TTC549 (cell line): ENCODE data around the gene AP2A2.

Experiments used
- FAIRE-seq: peaks from 2 replicates; lab custom pipeline; 2012; peaks lifted over from hg19 to GRCh38; lab: Jason Lieb, UNC

The AP2A2 gene

GRCh38 chr11:925496-926301 is at the start of gene AP2A2:
AP2A2 (plus strand) TSS chr11:925870; CDS start chr11:926022, 152 bp downstream.
- FAIRE-seq: no peak

DNA sequence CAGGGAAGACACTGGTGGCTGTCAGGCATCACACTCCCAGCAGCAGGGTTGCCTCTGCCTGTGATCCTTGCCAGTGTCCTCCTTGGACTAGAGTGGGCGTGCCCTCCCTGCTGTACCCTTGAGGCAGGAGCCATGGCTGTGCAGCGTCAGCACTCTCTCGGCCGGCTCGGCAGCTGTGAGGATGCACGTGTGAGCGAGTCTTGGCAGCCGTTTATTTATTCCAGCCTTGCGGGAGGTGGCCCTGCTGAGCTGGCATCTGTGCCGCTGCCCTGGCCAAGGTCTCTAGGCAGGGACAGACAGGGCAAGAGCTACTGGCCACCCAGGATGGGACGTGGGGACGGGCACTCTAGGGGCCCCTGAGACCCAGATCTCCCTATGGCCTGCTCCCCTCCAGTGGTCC is 49.1 kb upstream of the AP2A2 start:
- no peak for FAIRE-seq

DNA sequence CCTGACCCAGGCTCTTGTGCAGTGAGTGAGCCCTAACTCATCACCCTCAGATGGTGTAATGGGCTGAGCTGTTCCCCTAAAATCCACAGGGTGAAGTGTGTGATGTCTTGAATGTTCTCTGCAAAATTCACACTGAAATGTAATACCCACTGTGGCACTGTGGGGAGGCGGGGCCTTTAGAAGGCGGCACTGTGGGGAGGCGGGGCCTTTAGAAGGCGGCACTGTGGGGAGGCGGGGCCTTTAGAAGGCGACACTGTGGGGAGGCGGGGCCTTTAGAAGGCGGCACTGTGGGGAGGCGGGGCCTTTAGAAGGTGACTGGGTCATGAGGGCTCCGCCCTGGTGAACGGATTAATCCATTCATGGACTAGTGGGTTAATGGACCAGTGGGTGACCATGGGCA is 48.1 kb upstream of the AP2A2 start:
- FAIRE-seq: no peak

DNA sequence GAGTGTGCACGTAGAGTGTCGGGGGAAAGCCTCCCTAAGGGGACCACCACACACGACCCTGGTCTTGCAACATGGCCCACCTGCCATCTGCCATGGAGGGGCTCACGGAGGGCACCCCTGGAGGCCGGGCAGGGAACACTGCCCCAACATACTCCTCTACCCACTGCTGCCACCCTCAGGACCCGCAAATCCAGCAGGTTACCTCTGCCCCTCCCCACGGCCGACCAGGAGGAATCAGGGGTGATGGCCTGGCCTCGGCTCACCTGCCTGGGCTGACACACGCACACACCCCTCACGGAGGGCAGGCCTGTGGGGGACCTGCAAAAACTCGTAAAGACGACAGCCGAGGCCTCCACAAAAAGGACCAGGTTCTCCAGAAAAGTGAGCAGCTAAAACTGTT is 45.2 kb upstream of the AP2A2 start:
- FAIRE-seq: no peak

- no peak for FAIRE-seq
Measured at GRCh38 chr11:882596-882995, 43.1 kb upstream of the AP2A2 start.

- no peak for FAIRE-seq
Measured at GRCh38 chr11:883527-883926, 42.1 kb upstream of the AP2A2 start.

GRCh38 chr11:884578-885070 is 41.0 kb upstream of the AP2A2 start:
- FAIRE-seq: no peak

DNA sequence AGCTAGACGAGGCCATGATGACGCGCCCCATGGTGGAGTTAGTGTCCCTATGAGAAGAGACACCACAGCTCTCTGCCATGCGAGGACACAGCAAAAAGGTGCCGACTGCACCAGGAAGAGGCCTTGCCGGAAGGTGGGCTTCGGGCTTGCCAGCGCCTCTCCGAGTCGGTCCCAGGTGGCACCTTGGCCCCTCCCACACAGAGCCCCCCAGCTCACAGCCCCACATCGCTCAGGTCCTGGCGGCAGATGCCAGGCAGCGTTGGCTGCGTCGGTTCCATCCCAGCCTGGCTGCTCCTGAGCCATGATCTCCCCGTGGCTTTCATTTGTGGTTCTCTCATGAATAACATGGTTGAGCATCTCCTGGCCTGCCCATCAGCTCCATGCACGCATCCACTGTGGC is 39.1 kb upstream of the AP2A2 start:
- FAIRE-seq: no peak

GRCh38 chr11:887589-887988 is 38.1 kb upstream of the AP2A2 start:
- FAIRE-seq: no peak

DNA sequence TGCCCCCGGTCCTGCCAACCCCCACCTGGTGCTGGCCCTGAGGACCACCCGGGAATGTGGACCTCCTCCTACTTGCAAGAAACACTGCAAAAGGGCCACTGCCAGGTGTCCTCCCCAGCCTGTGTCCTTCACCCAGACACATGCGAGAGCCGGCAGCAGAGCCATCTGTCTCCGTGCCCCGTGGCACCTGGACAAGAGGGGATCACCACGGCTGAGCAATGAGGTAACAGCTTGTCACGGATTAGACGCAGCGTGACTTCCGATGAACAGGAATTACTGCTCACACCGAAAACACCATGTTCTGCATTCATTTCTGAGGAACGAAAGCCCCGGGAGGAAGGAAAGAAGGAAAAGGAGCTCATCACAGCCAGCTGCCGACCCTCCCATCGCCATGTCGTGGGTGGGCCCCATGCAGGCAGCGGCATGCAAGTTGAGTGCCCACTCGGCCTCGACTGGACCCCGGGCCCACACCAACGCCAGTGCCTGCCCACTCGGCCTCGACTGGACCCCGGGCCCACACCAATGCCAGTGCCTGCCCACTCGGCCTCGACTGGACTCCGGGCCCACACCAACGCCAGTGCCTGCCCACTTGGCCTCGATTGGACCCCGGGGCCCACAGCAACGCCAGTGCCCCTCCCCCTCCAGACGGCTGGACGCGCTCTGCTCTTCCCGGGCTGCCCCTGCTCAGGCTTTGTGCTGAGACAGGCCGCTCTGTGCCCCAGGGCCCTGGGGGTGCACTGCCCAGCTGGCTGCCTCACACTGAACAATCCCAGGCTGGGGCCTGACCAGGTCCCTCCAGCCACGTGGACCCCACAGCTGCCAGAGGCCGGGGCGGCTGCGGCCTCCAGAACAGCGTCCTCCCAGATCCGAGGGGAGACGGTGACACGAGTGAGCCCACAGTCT is 37.1 kb upstream of the AP2A2 start:
- no peak for FAIRE-seq

- no peak for FAIRE-seq
Measured at GRCh38 chr11:889257-889656, 36.4 kb upstream of the AP2A2 start.

DNA sequence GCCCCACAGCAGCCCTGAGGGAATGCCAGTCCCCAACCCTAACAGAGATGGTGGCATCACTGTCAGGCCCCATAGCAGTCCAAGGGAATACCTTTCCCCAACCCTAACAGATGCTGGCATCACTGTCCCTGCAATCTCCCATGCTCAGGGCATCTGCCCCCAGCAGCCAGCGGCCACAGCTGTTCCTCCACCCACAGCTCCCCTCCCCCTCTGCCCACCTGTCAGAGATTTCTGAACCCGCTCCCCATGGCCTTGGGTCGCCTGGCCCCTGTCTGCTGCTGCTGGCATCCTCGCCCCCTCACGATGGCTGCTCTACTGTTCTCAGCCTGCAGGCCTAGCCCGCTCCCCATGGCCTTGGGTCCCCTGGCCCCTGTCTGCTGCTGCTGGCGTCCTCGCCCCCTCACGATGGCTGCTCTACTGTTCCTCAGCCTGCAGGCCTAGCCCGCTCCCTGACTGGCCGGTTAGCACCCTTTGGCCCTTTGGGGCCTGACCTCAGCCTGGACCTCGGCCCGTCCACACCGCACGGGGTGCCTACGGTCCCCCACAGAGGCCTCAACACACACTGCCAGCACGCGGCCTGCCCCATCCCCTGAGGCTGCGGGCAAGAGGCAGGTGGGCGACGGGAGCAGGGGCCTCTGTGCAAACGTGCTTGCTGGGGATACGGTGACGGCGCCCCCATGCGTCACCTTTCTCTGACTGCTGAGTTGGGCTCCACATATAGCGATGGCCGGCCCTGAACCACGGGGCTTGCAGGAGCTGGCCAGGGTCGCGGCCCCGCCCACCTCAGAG is 35.8 kb upstream of the AP2A2 start:
- no peak for FAIRE-seq

DNA sequence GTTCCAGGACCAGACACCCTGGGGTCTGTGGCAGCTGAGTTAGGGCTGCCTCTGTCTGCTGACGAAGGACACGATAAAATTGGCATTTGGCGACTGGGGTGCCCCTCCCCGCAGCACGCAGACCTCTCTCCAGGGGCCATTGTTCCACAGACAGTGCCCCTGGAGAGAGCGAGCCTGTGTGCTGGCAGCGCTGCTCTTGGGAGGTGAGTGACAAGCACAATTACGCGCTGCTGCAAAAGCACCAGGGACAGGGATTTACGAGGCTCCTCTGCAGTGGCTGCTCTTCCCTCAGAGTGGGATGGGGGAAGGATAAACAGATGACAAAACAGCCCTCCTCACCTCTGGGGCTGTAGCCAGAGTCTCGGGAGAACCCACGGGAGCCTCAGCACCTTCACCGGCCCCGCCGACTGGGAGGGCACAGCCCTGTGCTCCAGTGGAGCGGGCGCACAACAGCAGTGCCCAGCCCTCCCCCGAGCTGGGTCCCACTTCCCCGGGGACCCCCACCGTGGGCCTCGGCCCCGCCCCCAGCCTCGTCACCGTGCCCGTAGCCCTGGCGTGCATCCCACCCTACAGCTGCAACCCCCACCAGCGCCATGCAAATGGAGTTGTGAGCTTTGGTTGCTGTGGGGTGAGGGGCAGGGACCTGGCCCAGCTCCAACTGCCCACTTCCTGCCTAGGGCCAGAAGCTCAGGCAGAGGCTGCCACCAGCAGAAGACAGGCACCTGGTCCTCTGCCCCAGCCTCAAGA is 34.7 kb upstream of the AP2A2 start:
- FAIRE-seq: no peak

DNA sequence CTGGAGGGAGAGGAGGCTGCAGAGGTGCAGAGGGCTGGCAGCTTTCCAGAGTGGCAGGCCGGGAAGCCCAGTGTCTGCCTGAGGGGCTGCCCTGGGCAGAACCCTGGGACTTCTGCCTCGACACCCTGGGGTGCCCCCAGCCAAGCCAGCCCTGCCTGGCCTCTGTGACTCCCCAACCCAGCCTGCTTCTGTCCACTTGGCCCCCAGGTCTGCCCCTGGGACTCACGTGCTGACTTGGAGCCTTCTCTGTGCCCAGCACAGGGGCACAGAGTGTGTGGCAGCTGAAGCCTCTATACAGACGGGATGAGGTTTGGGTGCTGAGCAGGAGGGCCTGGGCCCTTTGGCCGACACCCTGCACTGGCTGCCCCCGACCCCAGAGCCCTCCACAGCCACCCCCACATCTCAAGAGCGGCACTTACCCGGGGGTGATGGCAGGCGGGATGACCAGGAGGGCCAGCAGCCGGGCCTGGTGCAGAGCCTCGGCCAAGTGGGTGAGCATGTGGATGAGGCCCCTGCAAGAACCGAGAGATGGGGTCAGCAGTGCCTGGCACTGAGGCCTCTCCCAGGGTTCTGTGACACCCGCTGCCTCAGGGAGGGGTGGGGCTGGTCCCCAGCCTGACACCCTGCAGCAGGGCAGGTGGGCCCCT is 32.5 kb upstream of the AP2A2 start:
- FAIRE-seq: no peak

DNA sequence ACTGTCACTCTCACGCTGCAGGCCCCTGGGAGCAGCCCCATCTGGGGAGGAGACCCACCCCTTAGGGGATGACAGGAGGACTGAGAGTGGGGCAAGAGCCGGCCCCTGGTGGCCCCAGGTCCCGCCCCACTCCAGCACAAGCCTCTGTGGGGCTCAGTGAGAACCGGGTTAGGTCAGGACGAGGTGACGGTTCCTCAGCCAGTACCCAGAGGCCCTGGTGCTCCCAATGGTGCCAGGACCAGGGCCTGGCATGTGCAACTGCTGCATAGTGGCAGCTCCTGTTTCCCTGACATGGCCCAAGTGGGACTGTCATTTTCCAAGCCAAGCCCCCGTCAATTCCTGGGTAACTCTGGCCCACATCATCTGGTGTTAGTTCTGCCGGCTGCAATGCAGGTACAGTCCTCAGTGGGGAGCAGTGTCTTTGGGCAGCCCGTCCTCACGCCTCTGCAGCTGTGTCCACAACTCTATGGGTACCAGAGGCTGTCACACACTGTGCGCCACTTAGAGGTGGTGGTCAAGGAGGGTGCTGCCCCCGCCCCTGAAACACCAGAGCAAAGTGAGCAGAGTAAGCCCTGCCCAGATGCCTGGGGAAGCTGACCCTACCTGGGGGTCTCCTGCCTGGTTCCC is 31.0 kb upstream of the AP2A2 start:
- FAIRE-seq: no peak

- FAIRE-seq: no peak
Measured at GRCh38 chr11:895331-896110, 30.1 kb upstream of the AP2A2 start.

GRCh38 chr11:897253-898142 is 28.2 kb upstream of the AP2A2 start:
- no peak for FAIRE-seq

DNA sequence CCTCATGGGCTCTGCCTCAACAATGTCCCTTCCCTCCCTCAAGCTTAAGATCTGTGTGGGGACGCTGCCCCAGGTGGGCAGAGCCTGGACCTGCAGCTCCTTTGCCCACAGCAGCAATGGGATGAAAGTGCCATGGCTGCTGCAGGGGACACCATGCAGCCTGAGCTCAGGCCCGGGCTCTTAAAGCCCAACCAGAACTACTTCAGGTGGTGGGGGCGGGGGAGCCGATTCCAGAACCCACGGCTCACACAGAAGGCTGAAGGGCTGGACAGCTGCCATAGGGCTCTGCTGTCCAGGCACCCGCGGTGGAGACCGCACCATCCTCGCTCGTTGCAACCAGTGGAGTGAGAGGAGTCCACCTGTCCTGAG is 27.5 kb upstream of the AP2A2 start:
- FAIRE-seq: no peak
